ENCODE measurements around the gene TDRD3. TPM values are rescaled to one million over a fixed set of nuclear protein-coding genes. Genes with fewer than 3 reads are reported as not detected.

TDRD3 gene
- total RNA-seq, 1 donor from 2014 or later: 28.5 TPM

GRCh38 chr13:60572003-60572798, 175.2 kb downstream of the TDRD3 start:
- H3K36me3 Mint-ChIP-seq (ENCODE audit: insufficient read depth): peaks cover 25% of the 10 kb centered on the region
- no peak overlapping the region for H3K27ac Mint-ChIP-seq
- H3K4me3 Mint-ChIP-seq (ENCODE audit: low read depth): no peak overlapping the region
- TF ChIP-seq CTCF (IDR thresholded peaks at IDR 0.05; ENCODE audit: unreplicated experiment): no peak
- peaks cover 10% of the 10 kb centered on the region for H3K9me3 Mint-ChIP-seq (ENCODE audit: low read depth)
- peaks cover 9% of the 10 kb centered on the region for H3K4me1 Mint-ChIP-seq (ENCODE audit: low read depth)
- no peak for DNase-seq (ENCODE audit: low spot score, unreplicated experiment)
- no peaks in the 10 kb centered on the region for H3K27me3 Mint-ChIP-seq

- Mint-ChIP-seq H3K4me1 (ENCODE audit: low read depth) (peaks cover 9% of the 10 kb centered on the region), H3K9me3 (ENCODE audit: low read depth) (peaks cover 10% of the 10 kb centered on the region), H3K4me3 (ENCODE audit: low read depth) (no peak overlapping the region), H3K27me3 (no peaks in the 10 kb centered on the region), H3K36me3 (ENCODE audit: insufficient read depth) (peaks cover 22% of the 10 kb centered on the region), H3K27ac (peak overlapping the region; percentile 51)
- DNase-seq (ENCODE audit: low spot score, unreplicated experiment): no peak
- TF ChIP-seq CTCF (IDR thresholded peaks at IDR 0.05; ENCODE audit: unreplicated experiment): no peak
Observed at GRCh38 chr13:60572855-60573254, 175.8 kb downstream of the TDRD3 start.

- Mint-ChIP-seq H3K9me3 (ENCODE audit: low read depth) (no peaks in the 10 kb centered on the region), H3K27ac (peak overlapping the region; percentile 13), H3K36me3 (ENCODE audit: insufficient read depth) (peaks cover 9% of the 10 kb centered on the region), H3K4me1 (ENCODE audit: low read depth) (peaks cover 9% of the 10 kb centered on the region), H3K4me3 (ENCODE audit: low read depth) (no peak overlapping the region), H3K27me3 (no peaks in the 10 kb centered on the region)
- TF ChIP-seq CTCF (IDR thresholded peaks at IDR 0.05; ENCODE audit: unreplicated experiment): no peak
- DNase-seq (ENCODE audit: low spot score, unreplicated experiment): no peak
Observed at GRCh38 chr13:60574735-60575134, 177.7 kb downstream of the TDRD3 start.

GRCh38 chr13:60575142-60575541, 178.1 kb downstream of the TDRD3 start:
- no peak for DNase-seq (ENCODE audit: low spot score, unreplicated experiment)
- no peak for TF ChIP-seq CTCF (IDR thresholded peaks at IDR 0.05; ENCODE audit: unreplicated experiment)
- no peak overlapping the region for H3K4me3 Mint-ChIP-seq (ENCODE audit: low read depth)
- no peaks in the 10 kb centered on the region for H3K9me3 Mint-ChIP-seq (ENCODE audit: low read depth)
- H3K36me3 Mint-ChIP-seq (ENCODE audit: insufficient read depth): peaks cover 5% of the 10 kb centered on the region
- no peaks in the 10 kb centered on the region for H3K27me3 Mint-ChIP-seq
- peak overlapping the region; percentile 13 for H3K27ac Mint-ChIP-seq
- peaks cover 9% of the 10 kb centered on the region for H3K4me1 Mint-ChIP-seq (ENCODE audit: low read depth)

GRCh38 chr13:60577761-60578160, 180.7 kb downstream of the TDRD3 start:
- Mint-ChIP-seq H3K36me3 (ENCODE audit: insufficient read depth) (peaks cover 3% of the 10 kb centered on the region), H3K4me3 (ENCODE audit: low read depth) (no peak overlapping the region), H3K4me1 (ENCODE audit: low read depth) (peaks cover 4% of the 10 kb centered on the region), H3K9me3 (ENCODE audit: low read depth) (no peaks in the 10 kb centered on the region), H3K27ac (no peak overlapping the region), H3K27me3 (no peaks in the 10 kb centered on the region)
- no peak for DNase-seq (ENCODE audit: low spot score, unreplicated experiment)
- no peak for TF ChIP-seq CTCF (IDR thresholded peaks at IDR 0.05; ENCODE audit: unreplicated experiment)
